ENCODE results near the gene CATSPERD.
A peak's percentile ranks its signal among the peaks of the same experiment; 100 is the strongest.

Gene CATSPERD

GRCh38 chr19:5827342-5827890 lies 107.0 kb downstream of the CATSPERD start:
- DNase-seq (ENCODE audit: low read depth): no peak

- DNase-seq (ENCODE audit: low read depth): peak; percentile 89
Observed at GRCh38 chr19:5827891-5828660, 107.6 kb downstream of the CATSPERD start.

Measured in iris pigment epithelial cell (primary cell).